GM21576 (cell line): ENCODE measurements around the gene KXD1.
"Not testable (repeated sequence)": the region's sequence is repeated elsewhere in the genome, so short reads cannot be mapped to it uniquely, and the experiment has no call there.

Source experiments
- ATAC-seq: cut with Tn5 transposase; IDR thresholded peaks from one replicate; pipeline ENCODE4 v1.9.1; 2021; ENCODE audit warnings: mild to moderate bottlenecking, moderate library complexity; ENCODE audit not compliant: unreplicated experiment

KXD1 gene

DNA sequence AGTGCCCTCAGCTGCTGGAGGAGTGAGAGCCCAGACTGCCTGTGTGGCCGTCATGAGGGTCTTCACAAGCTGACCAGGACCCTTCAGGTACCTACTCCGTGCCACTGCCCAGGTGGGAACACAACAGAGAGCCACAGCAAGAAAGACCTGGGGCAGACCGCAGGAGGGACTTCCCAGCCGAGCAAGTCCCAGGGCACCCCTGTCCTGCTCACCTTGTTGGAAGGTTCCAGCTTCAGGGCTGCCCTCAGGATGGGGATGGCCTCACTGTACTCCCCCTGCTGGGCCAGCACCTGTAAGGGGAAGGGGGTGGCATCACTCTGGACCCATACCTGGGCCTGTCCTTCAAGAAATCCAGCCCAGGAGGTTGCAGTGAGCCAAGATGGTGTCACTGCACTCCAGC is 24.6 kb upstream of the KXD1 start:
- no peak for ATAC-seq

DNA sequence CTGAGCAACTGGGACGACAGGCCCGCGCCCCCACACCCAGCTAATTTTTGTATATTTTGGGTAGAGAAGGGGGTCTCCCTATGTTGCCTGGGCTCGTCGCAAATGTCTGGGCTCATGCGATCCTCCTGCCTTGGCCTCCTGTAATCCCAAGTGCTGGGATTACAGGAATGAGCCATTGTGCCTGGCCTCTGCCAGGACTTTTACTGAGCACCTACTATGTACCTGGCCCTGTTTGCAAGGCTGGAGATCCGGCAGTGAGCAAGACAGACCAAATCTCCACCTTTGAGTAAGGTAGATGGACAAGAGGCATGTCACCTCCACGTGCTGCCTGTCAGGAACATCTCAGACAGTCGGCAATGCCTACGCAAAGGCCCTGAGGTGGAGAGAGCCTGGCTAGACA is 21.2 kb upstream of the KXD1 start:
- ATAC-seq, result no peak

DNA sequence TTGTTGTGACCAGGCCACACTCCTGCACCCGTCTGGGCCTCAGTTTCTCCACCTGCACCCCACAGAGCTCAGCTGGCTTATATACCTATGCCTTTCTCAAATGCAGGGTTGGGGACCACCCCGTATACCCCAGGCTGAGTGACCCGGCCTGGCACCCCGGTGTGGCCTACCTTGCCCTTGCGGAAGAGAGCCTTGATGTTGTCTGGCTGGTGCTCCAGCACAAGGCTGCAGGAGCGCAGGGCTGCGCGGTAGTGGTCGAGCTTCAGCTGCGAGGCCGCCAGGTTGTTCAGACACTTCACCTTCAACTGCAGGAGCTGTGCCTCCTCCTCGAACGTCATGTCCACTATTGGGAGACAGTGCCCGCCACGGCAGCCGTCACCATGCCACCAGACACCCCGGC is 20.2 kb upstream of the KXD1 start:
- no peak for ATAC-seq

DNA sequence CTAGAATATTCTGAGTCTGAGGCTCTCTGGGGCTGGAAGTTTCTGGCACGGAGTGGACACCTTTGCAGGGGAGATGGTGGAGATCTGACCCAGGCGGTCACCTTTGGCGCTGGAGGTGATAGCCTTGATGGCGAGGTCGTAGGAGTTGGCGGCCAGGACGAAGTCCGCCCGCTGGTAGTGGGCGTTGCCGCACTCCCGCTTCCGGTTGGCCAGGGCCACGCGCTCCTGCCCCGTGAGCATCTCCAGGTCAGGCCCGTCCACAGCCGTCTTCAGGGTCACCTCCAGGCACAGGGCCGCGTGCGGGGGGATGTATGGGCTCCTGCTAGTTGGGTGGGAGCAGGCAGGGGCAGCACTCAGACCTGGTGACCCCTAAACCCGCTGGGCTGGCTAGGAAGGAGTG is 19.6 kb upstream of the KXD1 start:
- no peak for ATAC-seq

DNA sequence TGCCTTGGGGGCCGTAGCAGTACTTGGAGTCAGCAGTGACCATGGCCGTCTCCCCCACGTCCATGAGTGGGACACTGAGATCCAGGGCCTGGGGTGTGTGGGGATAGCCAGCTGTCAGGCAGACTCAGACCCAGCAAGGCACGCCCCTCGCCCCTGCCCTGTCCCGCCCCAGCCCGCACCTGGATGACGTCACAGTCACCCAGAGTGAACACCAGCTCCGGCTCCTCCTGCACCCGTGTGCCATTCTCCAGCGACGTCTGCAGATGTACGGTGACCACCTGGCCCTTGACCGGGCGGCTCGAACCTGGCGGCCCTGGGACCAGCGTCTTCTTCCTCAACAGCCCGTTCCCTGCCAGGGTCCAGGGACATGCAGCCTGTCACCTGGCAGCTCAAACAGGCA is 18.3 kb upstream of the KXD1 start:
- no peak for ATAC-seq

DNA sequence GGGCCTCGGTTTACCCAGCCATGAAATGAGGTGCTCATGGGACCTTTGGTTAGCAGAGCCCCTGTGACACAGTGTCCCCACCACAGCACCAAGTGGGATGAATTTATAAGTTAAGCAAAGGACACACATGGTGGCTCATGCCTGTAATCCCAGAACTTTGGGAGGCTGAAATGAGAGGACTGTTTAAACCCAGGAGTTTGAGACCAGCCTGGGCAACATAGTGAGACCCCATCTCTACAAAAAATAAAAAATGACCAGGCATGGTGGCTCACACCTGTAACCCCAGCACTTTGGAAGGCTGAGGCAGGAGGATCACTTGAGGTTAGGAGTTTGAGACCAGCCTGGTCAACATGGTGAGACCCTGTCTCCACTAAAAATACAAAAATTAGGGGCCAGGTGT is 17.5 kb upstream of the KXD1 start:
- ATAC-seq, result not testable (repeated sequence)

DNA sequence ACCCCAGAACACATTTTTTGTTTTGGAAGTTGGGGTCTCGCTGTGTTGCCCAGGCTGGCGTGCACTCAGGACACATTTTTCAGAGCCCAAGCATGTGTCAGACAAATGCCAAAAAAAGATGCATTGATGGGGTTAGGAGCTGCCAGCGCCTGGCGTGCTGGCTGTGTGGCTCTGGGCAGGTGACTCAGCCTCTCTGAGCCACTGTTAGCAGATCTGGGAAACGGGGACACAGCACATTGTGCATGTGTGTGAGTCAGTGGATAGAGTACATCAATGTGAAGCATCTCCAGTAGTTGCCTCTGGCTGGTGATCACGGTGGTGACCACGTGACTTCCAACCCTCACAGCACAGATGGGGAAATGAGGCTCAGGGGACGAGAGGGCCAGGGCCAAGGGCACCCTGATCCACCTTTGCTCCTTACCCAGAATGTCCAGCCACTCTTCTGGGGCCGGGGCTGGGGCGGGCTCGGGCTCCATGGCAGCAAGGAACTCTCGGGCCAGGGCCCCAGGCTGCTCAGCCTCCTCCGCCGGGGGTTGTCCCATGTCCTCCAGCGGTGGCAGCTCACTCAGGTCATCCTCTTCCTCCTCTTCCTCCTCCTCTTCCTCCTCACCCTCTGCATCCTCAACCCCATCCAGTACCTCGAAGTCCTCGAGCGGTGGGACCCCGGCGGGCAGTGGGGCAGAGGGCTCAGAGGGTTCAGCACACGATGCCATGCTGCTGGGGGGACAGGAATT is 16.2 kb upstream of the KXD1 start:
- no peak for ATAC-seq

DNA sequence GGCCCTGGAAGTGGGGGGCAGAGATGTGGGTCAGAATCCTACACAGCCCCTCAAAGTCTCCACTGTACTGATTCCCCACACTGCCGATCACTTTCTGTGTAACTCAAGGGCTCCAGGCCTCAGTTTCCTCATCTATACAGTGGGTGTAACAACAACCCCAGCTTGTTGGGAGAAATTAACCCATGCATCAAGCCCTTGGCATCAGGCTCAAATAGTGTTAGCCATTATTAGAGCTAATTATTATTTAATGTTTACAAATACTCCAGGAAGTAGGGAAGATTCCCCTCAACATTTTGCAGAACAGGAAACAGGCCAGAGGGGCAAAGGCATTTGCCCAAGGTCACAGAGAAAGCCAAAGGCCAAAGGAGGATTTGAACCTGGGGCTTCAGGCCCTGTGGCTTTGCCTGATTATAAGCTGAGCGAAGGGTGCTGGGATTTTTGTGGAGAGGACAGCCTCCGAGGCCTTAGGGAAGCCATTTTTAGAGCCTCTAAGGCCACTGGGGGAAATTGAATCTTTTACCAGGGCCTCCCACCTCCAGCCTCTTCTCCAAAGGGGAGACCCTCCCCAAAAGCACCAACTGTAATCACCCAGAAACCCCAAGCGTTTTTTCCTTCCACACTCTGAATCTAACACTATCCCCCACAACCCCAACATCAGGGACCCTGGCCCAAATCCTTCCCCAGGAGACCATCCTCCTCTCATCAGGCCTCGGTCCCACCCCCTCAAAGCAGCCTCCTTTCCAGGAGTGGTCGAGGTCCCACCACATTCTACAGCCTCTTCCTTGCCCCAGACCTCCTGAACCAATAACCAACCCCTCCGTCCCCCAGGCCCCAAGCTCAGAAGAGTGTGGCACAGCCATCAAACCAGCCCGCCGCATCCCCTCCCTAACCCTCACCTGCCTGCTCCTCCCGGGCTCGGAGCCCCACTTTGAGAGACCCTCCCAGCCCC is 15.4 kb upstream of the KXD1 start:
- ATAC-seq, result no peak

DNA sequence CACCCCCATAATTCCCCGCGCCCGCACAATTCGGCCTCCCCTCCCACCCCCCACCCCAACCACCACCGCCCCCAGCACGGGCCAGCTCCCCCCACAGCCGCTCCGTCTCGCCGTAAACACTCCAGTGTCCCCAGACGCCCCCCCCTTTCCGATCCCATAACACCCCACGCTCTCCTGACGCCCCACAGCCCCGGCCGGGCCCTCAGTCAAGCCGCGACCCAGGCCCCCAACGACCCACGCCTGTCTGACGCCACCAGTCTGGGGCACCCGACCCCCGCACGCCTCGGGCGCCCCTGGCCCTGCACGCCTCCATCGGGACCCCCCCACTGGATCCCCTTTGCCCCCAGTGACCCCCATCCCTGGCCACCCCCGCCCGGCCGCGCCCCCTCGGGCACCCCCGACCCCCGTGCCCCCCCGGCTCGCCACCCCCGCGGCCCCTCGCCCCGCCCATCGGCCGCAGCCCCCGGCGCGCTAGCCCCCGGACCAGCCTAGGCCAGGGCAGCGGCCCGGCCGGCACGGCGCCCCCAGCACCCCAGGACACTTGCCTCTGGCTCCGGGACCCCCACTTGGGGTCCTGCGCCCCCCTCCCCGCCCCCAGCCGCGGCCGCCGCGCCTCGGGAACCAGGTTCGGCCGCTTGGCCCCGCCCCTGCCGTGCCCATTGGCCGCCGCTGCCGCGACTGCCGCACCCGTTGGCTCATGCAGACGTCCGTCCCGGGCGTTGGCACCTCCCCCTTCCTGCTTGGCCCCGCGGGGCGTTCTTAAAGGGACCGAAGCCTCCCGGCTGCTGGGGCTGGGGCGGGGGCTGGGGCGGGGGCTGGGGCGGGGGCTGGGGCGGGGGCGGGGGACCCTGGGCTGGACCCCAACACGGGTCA is 14.5 kb upstream of the KXD1 start, which contains the start of gene FKBP8:
FKBP8 (minus strand) TSS at position 633 of the 873 bp plus-strand sequence. CDS start 1,603 bp downstream, outside the sequence.
- peak; percentile 77 for ATAC-seq

DNA sequence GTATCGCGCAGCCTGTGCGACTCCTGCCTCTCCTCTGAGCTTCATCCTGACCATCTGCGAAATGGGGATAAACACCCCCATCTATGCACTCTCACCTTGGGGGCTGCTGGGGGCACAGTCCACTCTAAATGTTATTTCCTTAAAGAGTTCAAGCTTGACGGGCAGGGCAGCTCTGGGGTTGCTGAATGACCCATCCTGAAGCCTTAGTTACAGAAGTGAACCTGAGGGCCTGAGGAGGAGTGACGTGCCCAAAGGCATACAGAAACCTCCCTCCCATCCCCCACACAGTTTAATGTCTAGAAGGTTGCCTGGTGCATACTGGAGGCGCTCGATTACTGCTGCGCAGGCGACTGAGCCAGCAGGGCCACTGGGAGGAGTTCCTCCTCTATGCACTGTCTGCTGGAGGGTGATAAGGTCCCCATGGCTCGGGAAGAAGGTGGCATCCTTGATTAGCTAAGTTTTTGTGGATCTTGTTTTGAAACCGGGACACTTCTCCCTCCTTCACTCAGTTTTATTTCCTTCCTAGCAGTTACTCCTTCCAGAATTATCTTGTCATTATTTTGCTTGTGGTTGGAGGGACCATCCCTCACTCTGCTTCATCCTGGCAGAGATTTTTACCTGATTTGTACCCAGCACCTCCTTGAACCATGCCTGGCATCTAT is 13.7 kb upstream of the KXD1 start:
- ATAC-seq, result peak; percentile 58

DNA sequence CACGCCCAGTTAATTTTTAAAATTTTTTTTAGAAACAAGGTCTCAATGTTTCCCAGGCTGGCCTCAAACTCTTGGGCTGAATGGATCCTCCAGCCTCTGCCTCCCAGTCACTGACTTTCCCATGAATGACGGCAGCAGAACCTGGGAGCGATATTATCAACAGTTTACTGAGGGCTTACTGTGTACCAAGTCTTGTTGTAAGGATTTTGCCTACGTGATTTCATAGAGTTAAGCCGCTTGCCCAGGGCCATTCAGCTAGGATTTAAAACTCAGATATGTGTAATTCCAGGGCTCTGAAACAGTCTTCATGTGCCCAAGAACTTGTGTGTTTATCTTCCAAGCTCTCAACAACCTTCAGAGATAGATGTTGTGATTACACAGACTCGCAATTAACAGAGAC is 6.0 kb upstream of the KXD1 start:
- no peak for ATAC-seq

DNA sequence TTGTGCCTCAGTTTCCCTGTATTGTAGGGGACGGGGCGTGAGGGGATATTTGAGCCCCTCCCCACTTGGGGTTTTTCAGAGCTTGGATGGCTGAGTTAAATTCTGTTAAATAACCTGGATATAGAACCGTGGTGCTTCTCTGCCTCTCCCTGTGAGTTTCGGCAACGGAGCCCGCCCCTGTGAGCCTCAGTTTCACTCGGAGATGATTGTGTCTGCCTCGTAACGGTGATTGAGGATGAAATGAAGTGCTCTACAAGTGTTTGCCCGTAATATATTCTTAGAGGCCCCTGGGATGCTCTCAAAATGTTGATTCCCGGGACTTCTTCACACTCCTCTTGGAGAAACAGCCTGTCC is 509 bp downstream of the KXD1 start:
- ATAC-seq, result peak; percentile 9

DNA sequence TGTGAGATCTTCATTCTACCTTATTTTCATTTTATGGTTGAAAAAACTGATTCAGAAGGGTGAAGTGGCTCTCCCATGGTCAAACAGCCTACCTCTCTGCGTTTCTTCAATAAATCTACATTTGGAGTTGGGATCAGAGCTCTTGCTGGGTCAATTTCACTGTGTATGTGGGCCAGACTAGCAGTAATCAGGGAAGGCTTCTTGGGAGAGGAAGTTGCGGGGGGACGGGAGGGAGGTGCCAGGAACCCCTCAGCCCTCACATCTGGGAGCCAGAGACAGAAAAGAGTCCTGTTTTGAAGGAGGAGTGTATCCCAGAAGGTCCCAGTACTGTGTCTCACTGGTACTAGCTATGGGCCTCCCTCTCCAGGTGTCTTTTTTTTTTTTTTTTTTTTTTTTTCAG is 934 bp downstream of the KXD1 start:
- no peak for ATAC-seq

DNA sequence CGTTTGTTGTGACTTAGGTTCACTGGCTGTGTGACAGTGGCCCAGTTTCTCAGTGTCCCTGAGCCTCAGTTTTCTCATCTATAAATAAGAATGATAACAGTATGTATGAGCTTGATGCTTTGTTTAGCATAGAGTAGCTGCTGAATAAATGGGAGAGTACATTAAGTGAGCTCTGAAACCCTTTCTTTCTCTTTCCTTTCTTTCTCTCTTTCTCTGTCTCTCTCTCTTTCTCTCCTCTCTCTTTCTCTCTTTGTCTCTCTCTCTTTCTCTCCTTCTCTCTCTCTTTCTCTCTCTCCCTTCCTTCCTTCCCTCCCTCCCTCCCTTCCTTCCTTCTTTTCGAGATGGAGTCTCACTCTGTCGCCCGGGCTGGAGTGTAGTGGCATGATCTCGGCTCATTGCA is 2.0 kb downstream of the KXD1 start:
- ATAC-seq, result no peak

DNA sequence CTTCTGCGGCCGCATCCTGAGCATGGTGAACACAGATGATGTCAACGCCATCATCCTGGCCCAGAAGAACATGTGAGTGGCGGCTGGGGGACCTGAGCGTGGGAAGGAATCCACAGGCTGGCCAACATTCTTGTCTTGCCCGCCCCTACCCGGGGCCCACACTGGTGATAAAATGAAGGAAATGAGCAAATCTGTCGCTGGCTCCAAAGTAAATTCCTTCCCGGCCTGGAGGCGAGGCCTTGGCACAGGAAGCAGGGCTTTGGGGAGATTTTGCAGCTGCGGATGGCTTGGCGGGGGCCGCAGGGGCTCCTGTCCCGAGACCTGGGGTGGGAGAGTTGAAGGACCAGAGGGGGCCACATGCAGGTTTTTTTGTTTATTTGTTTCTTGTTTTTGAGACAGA is 4.4 kb downstream of the KXD1 start:
- no peak for ATAC-seq

DNA sequence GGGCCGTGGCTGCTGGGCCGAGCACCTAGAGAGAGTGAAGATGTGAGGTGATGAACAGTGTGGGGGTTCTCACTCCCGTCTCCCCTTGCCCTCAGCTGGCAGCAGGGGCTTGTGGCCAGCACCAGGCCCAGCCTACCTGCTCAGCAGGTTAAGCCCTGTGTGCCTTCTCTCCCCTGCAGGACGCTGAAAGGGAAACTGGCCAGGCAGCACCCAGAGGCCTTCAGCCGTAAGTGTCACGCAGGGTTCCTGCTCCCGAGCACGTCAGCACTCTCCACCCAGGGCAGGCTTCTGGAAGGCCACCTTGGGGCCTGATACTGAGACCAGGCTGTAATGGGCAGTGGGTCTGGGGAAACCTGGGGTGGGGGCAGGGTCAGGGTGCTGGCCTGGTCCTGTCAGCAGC is 9.3 kb downstream of the KXD1 start:
- ATAC-seq, result no peak

DNA sequence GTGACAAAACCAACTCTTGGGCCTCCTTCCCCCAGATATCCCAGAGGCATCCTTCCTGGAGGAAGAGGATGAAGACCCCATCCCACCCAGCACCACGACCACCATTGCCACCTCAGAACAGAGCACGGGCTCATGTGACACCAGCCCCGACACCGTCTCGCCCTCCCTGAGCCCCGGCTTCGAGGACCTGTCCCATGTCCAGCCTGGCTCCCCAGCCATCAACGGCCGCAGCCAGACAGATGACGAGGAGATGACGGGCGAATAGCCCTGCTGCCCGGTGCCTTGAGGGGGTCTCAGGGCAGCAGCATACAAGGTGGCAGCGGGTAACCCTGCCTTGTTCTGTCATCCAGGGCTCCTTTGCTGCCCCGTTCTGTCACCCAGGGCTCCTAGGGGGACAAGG is 10.7 kb downstream of the KXD1 start:
- ATAC-seq, result no peak

DNA sequence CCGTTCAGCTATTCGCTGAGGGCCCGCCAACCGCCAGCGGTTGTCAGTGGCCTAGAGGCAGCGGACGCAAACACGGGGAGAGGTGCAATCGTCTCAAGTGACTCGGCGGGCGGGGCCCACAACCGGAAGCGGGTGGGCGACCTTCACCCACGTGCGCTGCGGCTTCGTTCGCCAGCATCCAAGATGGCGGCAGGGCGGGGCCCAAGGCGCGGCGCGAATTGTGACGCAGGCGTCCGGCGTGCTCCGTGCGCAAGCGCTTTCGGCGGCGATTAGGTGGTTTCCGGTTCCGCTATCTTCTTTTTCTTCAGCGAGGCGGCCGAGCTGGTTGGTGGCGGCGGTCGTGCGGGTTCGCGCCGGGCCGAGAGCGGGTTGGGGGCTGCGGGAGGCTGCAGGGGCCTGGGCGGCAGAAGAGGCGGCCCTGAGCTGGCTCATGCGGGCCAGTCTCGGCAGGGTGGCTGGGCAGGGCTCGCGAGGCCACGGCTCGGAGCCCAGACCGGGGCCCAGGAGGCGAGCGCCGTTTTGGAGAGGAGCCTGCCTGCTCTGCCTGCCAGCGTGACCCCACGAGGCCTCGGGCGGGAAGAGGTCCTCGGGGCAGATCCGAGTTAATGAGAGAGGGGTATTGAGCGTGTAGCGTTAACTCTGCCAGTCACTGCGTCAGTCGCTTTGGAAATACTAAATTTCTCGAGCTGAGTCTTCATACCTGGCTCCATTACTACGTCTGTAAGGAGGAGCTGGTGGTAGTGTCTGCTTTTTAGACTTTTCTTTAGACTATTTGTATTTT is 14.1 kb downstream of the KXD1 start, which contains the start of gene UBA52:
UBA52 (plus strand) TSS at position 294 of the 781 bp plus-strand sequence. CDS start 1,444 bp downstream, outside the sequence.
- ATAC-seq, result peak; percentile 85

DNA sequence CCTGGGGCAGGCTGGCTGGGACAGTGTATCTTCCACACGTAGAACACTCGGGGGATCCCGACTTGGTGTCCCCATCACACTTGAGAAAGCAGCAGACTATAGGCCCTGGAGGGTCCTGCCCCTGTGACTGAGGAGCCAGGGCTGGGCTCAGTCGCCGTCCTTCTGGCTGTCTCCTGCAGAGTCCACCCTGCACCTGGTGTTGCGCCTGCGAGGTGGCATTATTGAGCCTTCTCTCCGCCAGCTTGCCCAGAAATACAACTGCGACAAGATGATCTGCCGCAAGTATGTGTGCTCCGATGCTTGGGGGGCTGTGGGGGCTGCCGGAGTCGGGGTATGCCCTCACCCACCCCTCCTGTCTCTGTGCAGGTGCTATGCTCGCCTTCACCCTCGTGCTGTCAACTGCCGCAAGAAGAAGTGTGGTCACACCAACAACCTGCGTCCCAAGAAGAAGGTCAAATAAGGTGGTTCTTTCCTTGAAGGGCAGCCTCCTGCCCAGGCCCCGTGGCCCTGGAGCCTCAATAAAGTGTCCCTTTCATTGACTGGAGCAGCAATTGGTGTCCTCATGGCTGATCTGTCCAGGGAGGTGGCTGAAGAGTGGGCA is 17.1 kb downstream of the KXD1 start:
- ATAC-seq, result no peak
